Activated gamma-delta T cell treated with anti-CD3 and anti-CD28 coated beads, Interleukin-2, amount 50 U/mL, for 16 hours (primary cell): ENCODE data around the gene SEC14L6.
"Not testable (repeated sequence)": the region's sequence is repeated elsewhere in the genome, so short reads cannot be mapped to it uniquely, and the experiment has no call there.

Experiments
- DNase-seq: peaks from one replicate; pipeline ENCODE4 v3.0.0-alpha.2; 2020; ENCODE audit warnings: low read depth

The SEC14L6 gene

DNA sequence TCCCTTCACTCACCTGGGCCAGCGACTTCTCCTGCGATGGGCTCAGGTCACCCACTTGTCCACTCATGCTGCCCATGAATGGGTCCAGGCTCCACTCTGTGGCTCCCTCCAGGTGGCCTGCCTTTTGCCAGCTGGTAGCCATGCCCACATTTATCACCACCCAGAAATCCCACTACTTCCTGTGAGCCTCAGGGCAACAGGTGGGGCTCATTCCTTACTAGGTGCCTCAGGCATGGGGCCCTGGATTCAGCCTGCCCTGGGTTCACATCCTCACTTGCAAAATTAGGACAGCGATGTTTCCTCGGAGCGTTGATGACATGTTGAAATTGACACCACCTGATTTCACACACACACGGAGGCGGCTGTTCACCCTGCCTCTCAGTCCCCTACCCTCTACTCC is at the start of gene SEC14L6:
Gene SEC14L6 (minus strand): TSS at position 126 of the 400 bp plus-strand sequence. CDS start 59 bp downstream, at position 67.
- no peak for DNase-seq

DNA sequence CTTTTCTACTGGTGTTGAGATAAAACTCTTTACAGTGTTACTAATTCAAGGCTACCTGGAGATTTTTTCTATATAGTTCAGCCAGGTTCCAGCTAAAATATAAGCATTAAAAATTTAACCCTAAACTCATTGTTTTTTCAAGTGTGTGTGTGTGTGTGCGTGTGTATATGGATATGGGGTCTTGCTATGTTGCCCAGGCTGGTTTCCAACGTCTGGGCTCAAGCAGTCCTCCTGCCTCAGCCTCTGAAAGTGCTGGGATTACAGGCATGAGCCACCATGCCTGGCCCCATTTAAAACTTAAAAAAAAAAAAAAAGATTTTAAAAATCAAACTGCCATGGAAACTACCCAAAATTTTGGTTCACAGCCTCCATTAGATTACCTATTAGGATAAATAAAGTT is 49.7 kb upstream of the SEC14L6 start:
- DNase-seq, result no peak

DNA sequence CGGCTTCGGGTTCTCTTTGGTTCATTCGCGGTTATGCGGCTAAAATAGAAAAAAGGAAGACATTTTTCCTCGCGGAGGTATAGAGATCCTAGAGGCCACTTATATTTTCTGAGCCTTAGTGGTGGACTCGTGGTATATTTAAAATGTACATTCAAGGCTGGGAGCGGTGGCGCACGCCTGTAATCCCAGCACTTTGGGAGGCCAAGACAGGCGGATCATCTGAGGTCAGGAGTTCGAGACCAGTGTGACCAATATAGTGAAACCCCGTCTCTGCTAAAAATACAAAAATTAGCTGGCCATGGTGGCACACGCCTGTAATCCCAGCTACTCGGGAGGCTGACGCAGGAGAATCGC is 45.8 kb upstream of the SEC14L6 start:
- DNase-seq, result not testable (repeated sequence)

DNA sequence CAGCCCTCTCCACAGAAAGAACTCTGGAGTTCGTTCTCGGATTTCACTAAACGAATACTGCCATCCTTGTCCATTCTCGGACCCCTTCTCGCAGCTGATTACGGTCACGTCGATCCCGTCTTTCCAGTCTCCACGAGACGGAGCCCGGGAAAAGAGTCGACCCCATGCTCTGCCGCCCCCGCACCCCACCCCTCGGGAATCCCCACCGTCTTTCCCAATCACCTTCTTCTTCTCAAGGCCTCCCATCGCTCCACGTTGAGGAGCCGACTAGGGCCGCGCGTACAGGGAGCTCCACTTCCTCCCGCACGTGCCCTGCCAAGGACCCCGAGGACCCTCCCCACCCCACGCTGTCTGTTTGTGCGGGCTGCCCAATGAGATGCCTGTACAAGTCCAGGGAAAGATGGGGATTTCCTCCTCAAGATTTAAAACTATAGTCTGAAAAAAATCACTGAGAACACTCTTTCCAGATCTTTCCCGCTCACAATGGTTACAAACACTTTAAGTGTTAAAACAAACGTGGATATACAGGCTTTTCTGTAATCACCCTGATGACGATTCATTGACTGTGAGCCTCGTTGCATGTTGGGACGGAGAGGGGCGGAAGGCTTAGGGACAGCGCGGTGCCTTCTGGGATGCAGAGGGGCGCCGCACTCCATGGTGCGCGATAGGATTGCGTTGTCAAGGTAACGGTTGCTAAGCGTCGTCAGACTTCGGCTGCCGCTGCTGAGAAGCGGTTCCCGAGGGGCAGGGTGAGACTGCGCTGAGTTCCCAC is 45.2 kb upstream of the SEC14L6 start, which contains the start of gene PES1:
Gene PES1 (minus strand): TSS at position 323 of the 772 bp plus-strand sequence. CDS start 77 bp downstream, at position 246.
- DNase-seq, result peak; percentile 92

DNA sequence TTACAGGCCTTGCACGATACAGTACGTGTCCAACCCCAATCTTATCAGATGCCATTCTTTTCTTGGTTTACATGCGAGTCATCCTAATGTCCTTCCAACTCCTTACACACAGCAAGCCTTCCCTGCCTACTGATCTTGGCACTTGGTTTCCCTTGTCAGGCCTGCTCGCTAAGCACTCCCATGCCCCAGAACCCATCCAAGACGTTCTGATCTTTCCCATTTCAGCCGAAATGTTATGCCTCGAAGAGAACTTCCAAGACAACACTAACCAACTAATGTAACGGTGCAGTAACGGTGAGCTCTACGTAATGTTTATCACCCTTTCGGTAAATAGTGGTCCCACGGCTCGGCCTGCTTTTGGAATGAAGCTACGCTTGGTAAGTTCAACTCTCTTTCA is 44.6 kb upstream of the SEC14L6 start:
- no peak for DNase-seq

- DNase-seq, result no peak
These were observed 39.9 kb upstream of the SEC14L6 start for GRCh38 chr22:30586414-30586813.

GRCh38 chr22:30584441-30584840 is 37.9 kb upstream of the SEC14L6 start:
- DNase-seq, result no peak

DNA sequence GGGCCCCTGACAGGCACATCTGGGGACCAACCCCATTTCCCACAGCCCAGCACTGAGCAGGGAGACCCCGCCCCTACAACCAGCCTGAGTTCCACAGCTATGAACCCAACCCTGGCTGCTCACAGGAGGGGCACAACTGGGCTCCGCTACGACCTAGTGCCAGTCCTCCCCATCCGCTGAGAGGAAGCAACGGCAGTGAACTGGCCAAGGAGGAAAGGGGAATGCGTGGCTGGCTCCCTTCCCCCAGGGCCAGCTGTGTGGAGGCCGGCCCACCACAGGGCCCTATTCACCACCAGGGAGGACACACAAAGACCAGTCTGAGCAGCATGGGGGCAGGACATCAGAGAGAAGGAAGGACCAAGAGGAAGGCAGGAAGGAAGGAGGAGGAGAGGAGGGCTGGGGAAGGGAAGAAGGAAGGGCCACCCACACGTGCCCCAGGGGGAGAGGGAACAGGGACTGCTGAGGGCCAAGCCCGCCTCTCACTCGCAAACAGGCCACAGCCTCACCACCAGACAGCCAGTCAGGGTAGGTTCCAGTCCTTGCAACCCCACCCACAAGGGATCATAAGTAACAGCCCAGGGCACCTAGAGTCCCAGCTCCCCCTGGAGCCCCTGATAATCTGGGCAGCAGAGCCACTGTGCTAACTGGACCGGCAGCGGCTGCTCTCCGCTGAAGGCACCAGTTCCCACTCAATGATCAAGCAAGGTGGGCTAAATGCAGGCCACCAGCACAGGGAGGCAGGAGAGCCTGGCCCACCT is 36.4 kb upstream of the SEC14L6 start:
- no peak for DNase-seq

- no peak for DNase-seq
These were observed 35.5 kb upstream of the SEC14L6 start for GRCh38 chr22:30582051-30582450.

- DNase-seq, result no peak
These were observed 34.4 kb upstream of the SEC14L6 start for GRCh38 chr22:30580896-30581295.

- DNase-seq, result no peak
These were observed 31.9 kb upstream of the SEC14L6 start for GRCh38 chr22:30578481-30578880.

DNA sequence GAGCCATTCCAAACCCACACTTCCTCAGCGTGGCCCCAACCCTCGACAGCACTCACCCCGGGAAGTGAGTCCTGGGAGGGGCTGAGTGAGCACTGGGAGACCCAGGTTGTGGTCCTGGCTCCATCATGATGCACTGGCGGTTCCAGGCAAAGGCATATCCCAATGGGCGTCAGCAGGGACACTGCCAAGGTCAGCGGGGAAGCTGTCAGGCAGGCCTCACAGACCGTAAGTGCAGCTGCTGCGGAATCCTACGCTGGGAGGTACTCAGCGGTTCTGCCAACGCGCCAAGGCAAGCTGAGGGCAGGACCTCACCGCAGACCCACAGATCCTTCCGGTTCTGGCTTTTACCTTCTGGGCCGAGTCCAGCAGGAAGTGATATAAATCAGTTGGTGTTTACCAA is 29.3 kb upstream of the SEC14L6 start:
- DNase-seq, result no peak

GRCh38 chr22:30574997-30575671 is 28.6 kb upstream of the SEC14L6 start:
- no peak for DNase-seq

DNA sequence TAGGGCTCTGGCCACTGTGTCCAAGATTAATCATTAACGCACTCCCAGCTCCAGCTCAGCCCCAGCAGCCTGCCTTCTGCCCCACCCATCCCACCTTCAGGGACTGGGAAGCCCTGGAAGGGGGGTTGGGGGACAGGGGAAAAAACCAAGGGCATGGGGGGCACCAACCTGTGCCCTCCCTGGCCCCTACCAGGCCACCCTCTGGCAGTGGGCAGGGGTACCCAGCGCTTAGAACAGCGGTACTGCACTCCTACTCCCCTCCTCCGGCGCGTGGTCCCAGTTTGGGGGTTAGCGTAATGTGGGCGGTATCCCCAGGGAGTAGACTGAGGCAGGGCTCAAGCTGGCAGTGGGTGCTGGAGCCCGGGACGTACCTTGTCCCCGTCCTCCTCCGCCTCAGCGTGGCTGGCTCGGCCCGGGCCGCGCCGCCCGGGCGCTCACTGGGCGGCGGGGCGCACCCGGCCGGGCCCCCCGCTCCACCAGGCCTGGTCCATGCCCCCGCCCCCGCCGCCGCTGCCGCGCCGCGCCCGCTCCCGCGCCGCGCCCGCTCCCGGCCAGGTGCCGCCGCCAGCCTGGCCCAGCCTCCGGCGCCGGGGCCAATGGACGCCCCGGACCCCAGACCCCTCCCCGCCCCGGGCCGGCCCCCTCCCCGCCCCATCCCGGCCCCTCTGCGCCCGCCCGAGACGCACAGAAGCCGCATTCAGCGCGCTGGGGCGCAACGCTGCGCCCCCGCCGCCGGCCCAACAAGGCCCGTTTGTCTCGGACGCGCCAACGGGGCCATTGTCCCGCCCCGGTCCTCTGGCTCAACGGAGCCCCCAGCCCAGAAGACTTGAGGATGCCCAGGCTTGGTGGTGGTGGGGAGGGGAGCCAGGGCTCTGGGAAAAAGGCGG is 27.8 kb upstream of the SEC14L6 start, which contains the start of gene GAL3ST1:
Gene GAL3ST1 (minus strand): TSS at position 571 of the 887 bp plus-strand sequence. CDS start 17,273 bp downstream, outside the sequence.
- DNase-seq, result no peak

DNA sequence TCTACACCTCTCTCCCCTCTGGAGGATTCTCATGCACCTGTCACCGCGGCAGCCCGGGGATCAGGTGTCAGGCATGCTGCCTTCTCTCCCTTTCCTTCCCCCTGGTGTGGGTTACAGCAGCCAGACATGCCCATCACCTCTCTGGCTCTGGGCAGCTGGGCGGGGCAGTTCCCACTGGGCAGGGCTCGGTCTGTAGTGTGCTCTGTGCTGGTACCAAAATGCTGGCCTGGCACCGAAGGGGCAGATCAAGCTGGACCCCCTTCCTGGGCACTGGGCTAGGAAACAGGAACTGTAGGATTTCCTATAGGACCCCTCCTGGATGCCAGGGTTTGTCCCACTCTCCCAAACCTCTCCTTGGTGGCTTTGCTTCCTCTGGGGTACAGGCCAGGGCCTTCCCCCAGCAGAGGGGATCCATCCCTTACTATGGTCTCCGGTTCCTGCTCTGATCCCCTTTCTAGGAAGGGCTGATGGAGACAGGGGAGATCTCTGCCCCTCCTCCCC is 27.1 kb upstream of the SEC14L6 start:
- DNase-seq, result no peak

DNA sequence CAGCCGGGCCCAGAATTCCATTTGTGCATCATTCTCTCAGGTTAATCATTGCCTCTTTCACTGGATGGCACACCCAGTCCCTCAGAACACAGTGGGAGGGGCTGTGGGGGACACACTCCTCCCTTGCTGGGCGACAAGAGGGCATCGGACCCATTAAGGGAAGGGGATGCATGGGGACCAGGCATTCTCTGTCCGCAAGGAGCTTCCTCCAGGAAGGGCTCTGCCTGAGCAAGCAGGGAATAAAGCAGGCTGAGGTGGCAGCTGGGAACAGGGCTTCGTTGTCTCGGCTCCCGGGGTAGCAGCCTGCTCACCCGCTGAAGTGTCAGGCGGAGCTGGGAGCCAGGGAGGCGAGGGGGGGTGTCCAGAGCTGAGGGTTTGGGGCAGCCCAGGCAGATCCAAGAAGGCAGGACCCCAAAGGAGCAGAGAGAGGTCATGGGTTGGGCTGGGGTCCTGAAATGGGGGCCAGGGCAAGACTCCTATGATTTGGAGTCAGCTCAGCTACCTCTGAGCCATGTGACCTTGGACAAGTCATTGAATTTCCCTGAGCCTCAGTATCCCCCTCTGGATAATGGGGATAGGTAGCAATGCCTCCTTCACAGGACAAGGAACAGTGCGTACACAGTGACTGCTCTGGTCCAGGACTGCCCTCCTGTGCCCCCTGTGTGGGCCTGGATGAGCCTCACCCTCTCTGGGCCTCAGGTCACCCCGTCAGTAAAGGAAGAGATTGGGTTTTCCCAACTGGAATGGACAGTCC is 26.5 kb upstream of the SEC14L6 start:
- no peak for DNase-seq

- no peak for DNase-seq
These were observed 25.7 kb upstream of the SEC14L6 start for GRCh38 chr22:30572210-30572609.

GRCh38 chr22:30569674-30570202 is 23.2 kb upstream of the SEC14L6 start:
- DNase-seq, result no peak

DNA sequence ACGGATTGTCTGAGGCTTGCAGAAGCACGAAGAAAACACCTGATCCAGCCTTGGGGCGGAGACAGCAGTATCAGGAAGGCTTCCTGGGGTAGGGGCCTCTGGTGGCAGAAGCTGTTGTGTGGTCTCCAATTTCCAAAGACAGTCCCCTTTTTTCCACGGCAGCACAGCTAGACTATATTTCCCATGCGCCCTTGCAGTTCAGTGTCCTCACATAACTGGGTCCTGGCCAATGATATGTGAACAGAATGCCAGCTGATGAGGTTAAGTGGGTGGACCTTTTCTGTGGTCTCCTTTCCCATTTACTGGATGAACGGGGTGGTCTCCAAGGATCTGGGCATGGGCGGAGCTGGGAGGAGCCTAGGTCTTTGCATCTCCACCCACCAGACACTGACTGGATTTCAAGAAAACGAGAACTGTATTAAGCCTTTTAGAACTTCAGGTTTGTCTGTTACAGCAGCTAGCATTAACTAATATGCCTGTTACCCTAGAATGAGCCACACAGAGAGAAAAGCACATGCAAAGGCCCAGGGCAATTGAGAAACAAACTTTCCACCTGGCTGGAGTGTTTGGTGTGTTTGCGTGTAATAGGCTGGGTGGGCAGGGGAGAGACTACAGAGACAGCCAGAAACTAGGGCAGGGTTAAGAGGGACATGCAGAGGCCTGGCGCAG is 21.7 kb upstream of the SEC14L6 start:
- DNase-seq, result no peak

DNA sequence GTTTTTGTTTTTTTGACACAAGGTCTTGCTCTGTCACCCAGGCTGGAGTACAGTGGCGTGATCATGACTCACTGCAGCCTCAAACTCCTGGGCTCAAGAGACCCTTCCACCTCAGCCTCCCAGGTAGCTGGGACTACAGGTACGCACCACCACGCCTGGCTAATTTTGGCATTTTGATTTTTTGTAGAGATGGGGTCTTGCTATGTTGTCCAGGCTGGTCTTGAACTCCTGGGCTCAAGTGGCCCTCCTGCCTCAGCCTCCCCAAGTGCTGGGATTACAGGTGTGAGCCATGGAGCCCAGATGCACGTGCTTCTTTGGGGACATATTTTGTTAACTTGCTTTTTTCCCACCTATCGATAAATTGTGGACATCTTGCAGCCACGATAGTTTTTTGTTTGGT is 20.7 kb upstream of the SEC14L6 start:
- not testable (repeated sequence) for DNase-seq
